DOHH2 (cell line): ENCODE measurements around the gene TWF2.

Experiments used
- EZH2phosphoT487 ChIP-seq: fragments of 200-600 bp; sonication (generic); IDR thresholded peaks from 2 replicates; pipeline ENCODE4 v1.6.1; 2017; ENCODE audit warnings: borderline replicate concordance, mild to moderate bottlenecking, antibody characterized with exemption, low read length, moderate library complexity, mixed read lengths
- TF ChIP-seq, protein P1 (sequence below): fragments of 200-600 bp; sonication (generic); IDR thresholded peaks from one replicate; pipeline ENCODE4 v1.5.1; 2014; ENCODE audit warnings: antibody characterized with exemption, mild to moderate bottlenecking, low read depth, low read length; ENCODE audit not compliant: poor library complexity, severe bottlenecking

DNA sequence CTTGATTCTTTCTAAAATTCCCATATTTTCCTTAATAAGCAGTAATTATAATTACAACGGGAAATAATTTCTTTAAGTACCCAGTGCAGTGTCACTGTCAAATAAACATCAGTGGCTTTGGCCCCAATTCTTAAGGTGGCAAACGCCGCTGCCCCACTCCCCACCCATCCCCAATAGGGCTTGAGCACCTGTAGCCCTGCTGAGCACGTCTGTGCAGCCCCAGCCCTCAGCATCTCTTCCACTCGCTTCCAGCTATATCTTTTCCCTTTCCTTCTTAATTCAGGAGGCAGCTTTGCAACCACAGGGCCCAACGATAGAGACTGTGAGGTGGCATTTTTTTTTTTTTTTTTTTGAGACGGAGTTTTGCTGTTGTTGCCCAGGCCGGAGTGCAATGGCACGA is 15.7 kb upstream of the TWF2 start:
- TF ChIP-seq, protein P1, sequence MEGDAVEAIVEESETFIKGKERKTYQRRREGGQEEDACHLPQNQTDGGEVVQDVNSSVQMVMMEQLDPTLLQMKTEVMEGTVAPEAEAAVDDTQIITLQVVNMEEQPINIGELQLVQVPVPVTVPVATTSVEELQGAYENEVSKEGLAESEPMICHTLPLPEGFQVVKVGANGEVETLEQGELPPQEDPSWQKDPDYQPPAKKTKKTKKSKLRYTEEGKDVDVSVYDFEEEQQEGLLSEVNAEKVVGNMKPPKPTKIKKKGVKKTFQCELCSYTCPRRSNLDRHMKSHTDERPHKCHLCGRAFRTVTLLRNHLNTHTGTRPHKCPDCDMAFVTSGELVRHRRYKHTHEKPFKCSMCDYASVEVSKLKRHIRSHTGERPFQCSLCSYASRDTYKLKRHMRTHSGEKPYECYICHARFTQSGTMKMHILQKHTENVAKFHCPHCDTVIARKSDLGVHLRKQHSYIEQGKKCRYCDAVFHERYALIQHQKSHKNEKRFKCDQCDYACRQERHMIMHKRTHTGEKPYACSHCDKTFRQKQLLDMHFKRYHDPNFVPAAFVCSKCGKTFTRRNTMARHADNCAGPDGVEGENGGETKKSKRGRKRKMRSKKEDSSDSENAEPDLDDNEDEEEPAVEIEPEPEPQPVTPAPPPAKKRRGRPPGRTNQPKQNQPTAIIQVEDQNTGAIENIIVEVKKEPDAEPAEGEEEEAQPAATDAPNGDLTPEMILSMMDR, result no peak
- no peak for TF ChIP-seq EZH2phosphoT487
